ENCODE measurements around the gene CHD9.
A peak's percentile ranks its signal among the peaks of the same experiment; 100 is the strongest.

GRCh38 chr16:53130159-53131049 is 75.6 kb downstream of the CHD9 start:
- TF ChIP-seq SIN3A (IDR thresholded peaks at IDR 0.05; ENCODE audit: borderline replicate concordance, insufficient read depth, low read length) (no peak), TAF1 (IDR thresholded peaks at IDR 0.05; ENCODE audit: borderline replicate concordance, insufficient read depth, low read length) (peak; percentile 23; the same call in 1 of the 2 replicates), REST (IDR thresholded peaks at IDR 0.05; ENCODE audit: insufficient read depth in 1 of 2, low read depth in 2 of 2, low read length in 2 of 2) (no peak), POLR2AphosphoS5 (IDR thresholded peaks at IDR 0.05; ENCODE audit: low read depth, low read length) (peak; percentile 39; the same call in 1 of the 2 replicates), FOXP2 (optimal IDR thresholded peaks at IDR 0.05; ENCODE audit: borderline replicate concordance, extremely low read depth, extremely low read length, insufficient read depth) (peak; percentile 13)

All from PFSK-1 (cell line).